ENCODE results near the gene NPHS1.
"Not testable (repeated sequence)": the region's sequence is repeated elsewhere in the genome, so short reads cannot be mapped to it uniquely, and the experiment has no call there.

Gene NPHS1

GRCh38 chr19:35846038-35846668 is 6.2 kb downstream of the NPHS1 start:
- no peak overlapping the region for H3K27ac ChIP-seq
- TF ChIP-seq ZFX (IDR thresholded peaks at IDR 0.05), result no peak
- TF ChIP-seq CTCF (conservative IDR thresholded peaks at IDR 0.05), result no peak

GRCh38 chr19:35845215-35846037 is 6.9 kb downstream of the NPHS1 start:
- TF ChIP-seq ZFX (IDR thresholded peaks at IDR 0.05) (no peak), CTCF (conservative IDR thresholded peaks at IDR 0.05) (no peak)
- no peak overlapping the region for H3K27ac ChIP-seq

DNA sequence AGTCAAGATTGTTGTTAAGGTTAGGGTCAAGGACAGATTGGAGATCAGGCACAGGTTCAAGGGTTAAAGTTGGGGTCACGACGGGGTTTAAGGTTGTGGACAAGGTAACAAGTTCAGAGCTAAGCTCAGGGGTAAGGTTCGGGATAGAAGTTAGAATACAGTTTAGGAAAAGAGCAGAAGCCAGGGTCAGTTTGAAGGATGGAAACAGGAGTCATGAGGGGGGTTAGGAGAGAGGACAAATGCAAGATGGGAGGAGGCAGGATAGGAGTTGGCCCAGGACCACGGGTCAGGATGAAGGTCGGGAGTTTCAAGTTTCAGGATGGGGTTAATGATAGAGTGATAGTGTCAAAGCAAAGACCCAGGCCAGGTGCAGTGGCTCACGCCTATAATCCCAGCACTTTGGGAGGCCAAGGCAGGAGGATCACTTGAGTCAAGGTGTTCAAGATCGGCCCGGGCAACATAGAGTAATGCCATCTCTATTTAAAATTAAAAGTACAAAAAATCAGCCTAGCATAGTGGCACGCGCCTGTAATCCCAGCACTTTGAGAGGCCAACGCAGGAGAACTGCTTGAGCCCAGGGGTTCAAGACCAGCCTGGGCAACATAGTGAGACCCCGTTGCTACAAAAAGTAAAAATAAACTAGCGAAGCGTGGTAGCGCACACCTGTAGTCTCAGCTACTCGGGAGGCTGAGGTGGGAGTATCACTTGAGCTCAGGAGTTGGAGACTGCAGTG is 7.7 kb downstream of the NPHS1 start:
- TF ChIP-seq CTCF (conservative IDR thresholded peaks at IDR 0.05) (no peak), ZFX (IDR thresholded peaks at IDR 0.05) (no peak)
- no peak overlapping the region for H3K27ac ChIP-seq

DNA sequence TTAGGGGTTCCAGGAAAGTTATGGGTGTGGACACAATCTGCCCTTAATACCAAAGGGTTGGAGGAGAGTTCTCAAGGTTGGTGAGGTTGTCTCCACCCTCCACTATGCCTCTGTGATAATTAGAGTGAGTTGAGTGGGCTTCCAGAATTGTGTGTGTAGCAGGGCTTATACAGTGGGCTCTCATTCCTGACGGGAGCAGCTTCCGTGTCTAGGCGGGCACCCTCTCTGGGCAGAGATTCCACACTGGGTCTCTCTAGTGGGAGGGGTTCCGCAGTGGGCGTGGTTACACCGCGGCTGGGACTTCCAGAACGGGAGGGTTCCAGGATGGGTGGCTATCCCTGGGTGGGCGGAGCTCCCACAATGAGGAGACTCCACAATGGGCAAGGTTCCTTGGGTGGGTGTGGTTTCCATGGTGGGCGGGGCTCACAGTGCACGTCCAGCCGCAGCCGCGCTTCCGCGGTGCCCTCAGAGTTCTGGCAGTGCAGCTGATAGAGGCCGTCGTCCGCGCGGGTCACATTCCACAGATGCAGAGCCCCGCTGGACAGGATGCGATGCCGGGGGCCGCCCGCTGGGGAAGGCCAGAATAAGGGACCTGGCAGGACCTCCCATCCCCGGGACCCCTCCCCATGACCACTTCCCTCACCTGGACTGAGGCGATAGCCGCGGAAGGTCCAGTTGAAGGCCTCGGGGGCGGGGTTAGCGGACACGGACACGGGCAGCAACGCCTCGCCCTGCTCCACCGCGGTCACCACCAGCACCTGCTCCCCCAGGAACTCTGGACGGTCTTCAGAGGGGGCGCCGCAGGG is 8.4 kb downstream of the NPHS1 start:
- no peak for TF ChIP-seq CTCF (conservative IDR thresholded peaks at IDR 0.05)
- TF ChIP-seq ZFX (IDR thresholded peaks at IDR 0.05), result no peak
- no peak overlapping the region for H3K27ac ChIP-seq

DNA sequence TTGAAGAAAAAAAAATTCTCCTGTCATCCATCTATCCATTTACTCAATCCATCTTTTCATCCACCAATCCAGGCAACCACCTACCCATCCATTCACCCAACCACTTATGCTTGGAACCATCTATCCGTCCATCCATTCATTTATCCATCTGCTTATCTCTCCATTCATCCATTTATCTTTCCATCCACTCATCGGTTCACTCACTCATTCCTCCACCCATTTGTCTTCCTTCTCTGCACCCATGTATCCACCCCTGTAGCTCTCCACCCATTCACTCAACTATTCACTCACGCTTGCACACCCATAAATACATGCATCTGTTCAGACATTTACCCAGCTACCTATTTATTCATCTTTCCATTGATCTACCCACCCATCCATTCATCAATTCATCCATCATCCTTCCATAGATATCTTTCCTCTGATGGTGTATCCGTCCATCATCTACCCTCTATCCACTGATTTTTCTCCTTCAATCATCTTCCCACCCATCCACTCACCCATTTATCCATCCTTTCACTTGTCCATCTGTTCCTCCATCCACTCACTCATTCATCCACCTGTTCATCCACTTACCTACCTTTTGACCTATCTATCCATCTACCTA is 9.5 kb downstream of the NPHS1 start:
- no peak for TF ChIP-seq CTCF (conservative IDR thresholded peaks at IDR 0.05)
- no peak for TF ChIP-seq ZFX (IDR thresholded peaks at IDR 0.05)
- H3K27ac ChIP-seq, result no peak overlapping the region

- TF ChIP-seq CTCF (conservative IDR thresholded peaks at IDR 0.05) (no peak), ZFX (IDR thresholded peaks at IDR 0.05) (no peak)
- H3K27ac ChIP-seq, result no peak overlapping the region
Observed at GRCh38 chr19:35841961-35842595, 10.2 kb downstream of the NPHS1 start.

DNA sequence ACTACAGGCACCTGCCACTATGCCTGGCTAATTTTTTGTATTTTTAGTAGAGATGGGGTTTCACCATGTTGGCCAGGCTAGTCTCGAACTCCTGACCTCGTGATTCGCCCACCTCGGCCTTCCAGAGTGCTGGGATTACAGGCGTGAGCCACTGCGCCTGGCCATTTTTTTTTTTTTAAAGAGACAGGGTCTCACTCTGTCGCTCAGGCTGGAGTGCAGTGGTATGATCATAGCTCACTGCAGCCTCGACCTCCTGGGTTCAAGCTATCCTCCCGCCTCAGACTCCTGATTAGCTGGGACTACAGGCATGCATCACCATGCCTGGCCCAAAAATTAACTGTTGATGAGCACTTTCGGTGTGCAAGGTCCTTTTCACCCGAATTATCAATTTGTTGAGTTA is 16.2 kb downstream of the NPHS1 start:
- H3K27ac ChIP-seq, result not testable (repeated sequence)

Measured in C4-2B (cell line).